PC-3 (cell line): Measurements from ENCODE around the gene HHAT.

Experiments used
- EZH2 ChIP-seq: fragments of 300-600 bp; sonication (generic); IDR thresholded peaks from one replicate; pipeline ENCODE4 v1.6.1; 2017; ENCODE audit warnings: antibody characterized with exemption, mild to moderate bottlenecking, low read length; ENCODE audit not compliant: unreplicated experiment
- EZH2phosphoT487 ChIP-seq: fragments of 300-600 bp; sonication (generic); IDR thresholded peaks from 2 replicates; pipeline ENCODE4 v1.6.1; 2018; ENCODE audit warnings: mild to moderate bottlenecking, antibody characterized with exemption, low read length, borderline replicate concordance
- TF ChIP-seq, protein P1 (sequence below): fragments of 300-600 bp; sonication (generic); conservative IDR thresholded peaks from 2 replicates; pipeline ENCODE4 v1.5.1; 2017; ENCODE audit warnings: antibody characterized with exemption, low read depth, mild to moderate bottlenecking, low read length

GRCh38 chr1:210648588-210649269 is 320.0 kb downstream of the HHAT start:
- TF ChIP-seq, protein P1, sequence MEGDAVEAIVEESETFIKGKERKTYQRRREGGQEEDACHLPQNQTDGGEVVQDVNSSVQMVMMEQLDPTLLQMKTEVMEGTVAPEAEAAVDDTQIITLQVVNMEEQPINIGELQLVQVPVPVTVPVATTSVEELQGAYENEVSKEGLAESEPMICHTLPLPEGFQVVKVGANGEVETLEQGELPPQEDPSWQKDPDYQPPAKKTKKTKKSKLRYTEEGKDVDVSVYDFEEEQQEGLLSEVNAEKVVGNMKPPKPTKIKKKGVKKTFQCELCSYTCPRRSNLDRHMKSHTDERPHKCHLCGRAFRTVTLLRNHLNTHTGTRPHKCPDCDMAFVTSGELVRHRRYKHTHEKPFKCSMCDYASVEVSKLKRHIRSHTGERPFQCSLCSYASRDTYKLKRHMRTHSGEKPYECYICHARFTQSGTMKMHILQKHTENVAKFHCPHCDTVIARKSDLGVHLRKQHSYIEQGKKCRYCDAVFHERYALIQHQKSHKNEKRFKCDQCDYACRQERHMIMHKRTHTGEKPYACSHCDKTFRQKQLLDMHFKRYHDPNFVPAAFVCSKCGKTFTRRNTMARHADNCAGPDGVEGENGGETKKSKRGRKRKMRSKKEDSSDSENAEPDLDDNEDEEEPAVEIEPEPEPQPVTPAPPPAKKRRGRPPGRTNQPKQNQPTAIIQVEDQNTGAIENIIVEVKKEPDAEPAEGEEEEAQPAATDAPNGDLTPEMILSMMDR, result no peak
- TF ChIP-seq EZH2, result no peak
- no peak for TF ChIP-seq EZH2phosphoT487
